B cell (primary cell): Measurements from ENCODE around the gene BICDL1.

ENCODE experiments used
- CTCF ChIP-seq: fragments of 200-600 bp; IDR thresholded peaks from one replicate; pipeline ENCODE4 v1.8.0; 2022; ENCODE audit warnings: antibody characterized with exemption, mild to moderate bottlenecking
- EZH2 ChIP-seq: IDR thresholded peaks from 2 replicates; pipeline ENCODE4 v1.6.1; 2012; ENCODE audit warnings: borderline replicate concordance, low read depth, mild to moderate bottlenecking, moderate library complexity, low read length; ENCODE audit not compliant: insufficient read depth, poor library complexity, severe bottlenecking

- TF ChIP-seq CTCF (no peak), EZH2 (no peak)
Observed at GRCh38 chr12:120094485-120094884, 105.4 kb downstream of the BICDL1 start.
